ENCODE measurements around the gene PSMC1. TPM values are rescaled to one million over a fixed set of nuclear protein-coding genes. Genes with fewer than 3 reads are reported as not detected.
"Not testable (repeated sequence)": the region's sequence is repeated elsewhere in the genome, so short reads cannot be mapped to it uniquely, and the experiment has no call there.

PSMC1 gene
- total RNA-seq, 1 experiment from 2014 or later, result 132 TPM

DNA sequence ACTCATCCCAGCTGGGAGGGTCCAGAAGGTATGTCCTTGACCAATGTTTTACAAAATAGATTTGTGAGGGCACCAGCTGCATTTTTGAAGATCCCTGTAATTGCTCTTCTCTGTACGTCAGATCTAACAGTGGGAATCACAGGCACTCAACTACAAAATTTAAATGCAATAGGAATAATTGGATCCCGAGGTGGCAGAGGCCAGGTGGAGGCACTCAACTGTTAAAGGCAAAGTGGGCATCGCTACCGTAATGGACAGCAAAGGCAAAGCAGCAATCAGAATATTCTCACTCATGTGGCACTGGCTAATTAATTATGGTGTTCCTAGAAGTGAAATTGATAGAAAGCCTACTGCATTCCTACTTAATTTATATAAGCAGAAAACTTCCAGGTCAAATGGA lies 27.9 kb upstream of the PSMC1 start:
- Histone ChIP-seq H3K27me3 (ENCODE audit: insufficient read depth, low read length) (no peaks in the 10 kb centered on the region), H3K4me1 (ENCODE audit: control insufficient read depth in 1 of 2, insufficient read depth in 2 of 2, low read length in 2 of 2) (no peaks in the 10 kb centered on the region), H3K36me3 (ENCODE audit: control insufficient read depth in 1 of 2, insufficient read depth in 2 of 2, low read length in 2 of 2) (no peaks in the 10 kb centered on the region), H2AFZ (ENCODE audit: low read depth, low read length, poor library complexity, severe bottlenecking) (no peak overlapping the region), H4K20me1 (ENCODE audit: insufficient read depth) (no peaks in the 10 kb centered on the region), H3K79me2 (ENCODE audit: insufficient read depth, low read length) (no peaks in the 10 kb centered on the region), H3K9me2 (ENCODE audit: insufficient read depth) (no peaks in the 10 kb centered on the region), H3K9me3 (ENCODE audit: control insufficient read depth in 1 of 2, insufficient read depth in 1 of 2, low read depth in 1 of 2, low read length in 2 of 2) (0 out of 4 replicates have a peak, but pooled peaks cover 0 to 3% of the 10 kb centered on the region in 2 experiments), H3K9ac (ENCODE audit: low read length) (no peak overlapping the region), H3K4me2 (ENCODE audit: low read length) (no peak overlapping the region), H3K27ac (ENCODE audit: low read depth, low read length) (no peak overlapping the region), H3K4me3 (replicated peaks in 1 of 2; ENCODE audit: low read depth in 1 of 2, low read length in 2 of 2) (no peak overlapping the region)
- ChIA-PET CTCF (no interaction called here), RAD21 (ENCODE audit: low non-redundant PET in 1 of 2, low total read pairs in 2 of 2, uncharacterized antibody in 2 of 2, unreplicated experiment in 2 of 2) (no interaction called here), POLR2A (no interaction called here)
- no peak for DNase-seq (ENCODE audit: low read depth, low spot score)
- ATAC-seq, result no peak
- no TSS peak for BruUV-seq (replicated peaks)
- intact Hi-C loops (cut with micrococcal nuclease), result no loop called here
- TF ChIP-seq ATF3 (IDR thresholded peaks at IDR 0.05) (no peak), ZBTB33 (IDR thresholded peaks at IDR 0.05; ENCODE audit: extremely low read depth, insufficient replicate concordance, low read length) (no peak), POLR2AphosphoS5 (IDR thresholded peaks at IDR 0.05; ENCODE audit: low read depth, low read length) (no peak), SIN3A (IDR thresholded peaks at IDR 0.05; ENCODE audit: low read depth) (no peak), CEBPB (IDR thresholded peaks at IDR 0.05; ENCODE audit: low read depth) (no peak), FOSL1 (IDR thresholded peaks at IDR 0.05; ENCODE audit: low read depth) (no peak), RAD21 (IDR thresholded peaks at IDR 0.05; ENCODE audit: low read depth) (no peak), ZNF274 (IDR thresholded peaks at IDR 0.05; ENCODE audit: low read depth, low read length) (no peak)
- TF ChIP-seq, protein P1, sequence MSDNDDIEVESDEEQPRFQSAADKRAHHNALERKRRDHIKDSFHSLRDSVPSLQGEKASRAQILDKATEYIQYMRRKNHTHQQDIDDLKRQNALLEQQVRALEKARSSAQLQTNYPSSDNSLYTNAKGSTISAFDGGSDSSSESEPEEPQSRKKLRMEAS (IDR thresholded peaks at IDR 0.05), result no peak

GRCh38 chr14:90229942-90230341 lies 26.4 kb upstream of the PSMC1 start:
- H3K9ac ChIP-seq (ENCODE audit: low read length); DNase-seq (ENCODE audit: low read depth, low spot score); H3K4me2 ChIP-seq (ENCODE audit: low read length); H4K20me1 ChIP-seq (ENCODE audit: insufficient read depth); H3K27ac ChIP-seq (ENCODE audit: low read depth, low read length); BruUV-seq (replicated peaks); H2AFZ ChIP-seq (ENCODE audit: low read depth, low read length, poor library complexity, severe bottlenecking); RAD21 ChIA-PET (ENCODE audit: low non-redundant PET in 1 of 2, low total read pairs in 2 of 2, uncharacterized antibody in 2 of 2, unreplicated experiment in 2 of 2); H3K9me3 ChIP-seq (ENCODE audit: control insufficient read depth in 1 of 2, insufficient read depth in 1 of 2, low read depth in 1 of 2, low read length in 2 of 2); intact Hi-C loops (cut with micrococcal nuclease); H3K36me3 ChIP-seq (ENCODE audit: control insufficient read depth in 1 of 2, insufficient read depth in 2 of 2, low read length in 2 of 2); H3K4me3 ChIP-seq (replicated peaks in 1 of 2; ENCODE audit: low read depth in 1 of 2, low read length in 2 of 2); H3K27me3 ChIP-seq (ENCODE audit: insufficient read depth, low read length); H3K4me1 ChIP-seq (ENCODE audit: control insufficient read depth in 1 of 2, insufficient read depth in 2 of 2, low read length in 2 of 2); H3K9me2 ChIP-seq (ENCODE audit: insufficient read depth); ATAC-seq; H3K79me2 ChIP-seq (ENCODE audit: insufficient read depth, low read length); POLR2A ChIA-PET; CTCF ChIA-PET: not testable (repeated sequence)
